HG03025 (cell line): Measurements from ENCODE around the gene HSFY2.
"Not testable (repeated sequence)": the region's sequence is repeated elsewhere in the genome, so short reads cannot be mapped to it uniquely, and the experiment has no call there.

Experiments
- ATAC-seq: cut with Tn5 transposase; IDR thresholded peaks from one replicate; pipeline ENCODE4 v1.9.1; 2021; ENCODE audit warnings: mild to moderate bottlenecking, moderate library complexity; ENCODE audit not compliant: unreplicated experiment, low FRiP score

Gene HSFY2, protein sequence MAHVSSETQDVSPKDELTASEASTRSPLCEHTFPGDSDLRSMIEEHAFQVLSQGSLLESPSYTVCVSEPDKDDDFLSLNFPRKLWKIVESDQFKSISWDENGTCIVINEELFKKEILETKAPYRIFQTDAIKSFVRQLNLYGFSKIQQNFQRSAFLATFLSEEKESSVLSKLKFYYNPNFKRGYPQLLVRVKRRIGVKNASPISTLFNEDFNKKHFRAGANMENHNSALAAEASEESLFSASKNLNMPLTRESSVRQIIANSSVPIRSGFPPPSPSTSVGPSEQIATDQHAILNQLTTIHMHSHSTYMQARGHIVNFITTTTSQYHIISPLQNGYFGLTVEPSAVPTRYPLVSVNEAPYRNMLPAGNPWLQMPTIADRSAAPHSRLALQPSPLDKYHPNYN

DNA sequence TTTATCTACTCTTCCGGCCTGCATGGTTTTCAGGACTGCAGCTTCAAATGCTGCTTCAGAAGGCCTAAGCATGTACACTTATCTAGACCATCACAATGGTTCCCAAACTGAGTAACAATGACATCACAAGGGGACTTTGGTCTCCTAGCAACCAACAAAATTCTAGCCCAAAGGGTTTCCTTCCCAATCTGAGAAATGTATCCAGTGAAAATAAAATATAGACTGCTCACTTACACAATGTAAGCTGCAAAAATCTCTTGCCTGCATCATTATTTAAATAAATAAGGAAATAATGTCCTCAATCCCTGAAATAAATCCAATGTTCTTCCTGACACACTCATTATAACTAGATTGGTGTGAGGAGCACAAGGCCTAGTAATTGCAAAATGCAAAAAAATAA is at the start of gene HSFY2:
TSS of gene HSFY2 (minus strand) at position 101 of the 400 bp plus-strand sequence. CDS start 117 bp downstream, outside the sequence.
- ATAC-seq: not testable (repeated sequence)

DNA sequence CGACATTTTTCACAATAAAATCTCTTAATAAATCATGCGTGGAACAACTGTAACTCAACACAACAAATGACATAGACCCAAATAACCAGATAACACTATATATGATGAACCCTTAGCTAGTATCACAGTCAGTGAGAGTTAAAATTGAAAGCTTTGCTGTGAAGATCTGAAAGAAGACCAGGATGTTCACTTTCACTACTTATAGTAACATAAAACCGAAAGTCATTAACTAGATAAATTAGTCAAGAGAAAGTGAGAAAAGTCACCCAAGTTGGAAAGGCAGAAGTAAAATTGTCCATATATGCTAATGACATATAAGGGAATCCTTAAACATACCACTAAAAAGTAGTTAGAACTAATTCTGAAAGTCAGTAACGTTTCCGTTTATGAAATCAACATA is 42.2 kb upstream of the HSFY2 start:
- ATAC-seq: not testable (repeated sequence)

DNA sequence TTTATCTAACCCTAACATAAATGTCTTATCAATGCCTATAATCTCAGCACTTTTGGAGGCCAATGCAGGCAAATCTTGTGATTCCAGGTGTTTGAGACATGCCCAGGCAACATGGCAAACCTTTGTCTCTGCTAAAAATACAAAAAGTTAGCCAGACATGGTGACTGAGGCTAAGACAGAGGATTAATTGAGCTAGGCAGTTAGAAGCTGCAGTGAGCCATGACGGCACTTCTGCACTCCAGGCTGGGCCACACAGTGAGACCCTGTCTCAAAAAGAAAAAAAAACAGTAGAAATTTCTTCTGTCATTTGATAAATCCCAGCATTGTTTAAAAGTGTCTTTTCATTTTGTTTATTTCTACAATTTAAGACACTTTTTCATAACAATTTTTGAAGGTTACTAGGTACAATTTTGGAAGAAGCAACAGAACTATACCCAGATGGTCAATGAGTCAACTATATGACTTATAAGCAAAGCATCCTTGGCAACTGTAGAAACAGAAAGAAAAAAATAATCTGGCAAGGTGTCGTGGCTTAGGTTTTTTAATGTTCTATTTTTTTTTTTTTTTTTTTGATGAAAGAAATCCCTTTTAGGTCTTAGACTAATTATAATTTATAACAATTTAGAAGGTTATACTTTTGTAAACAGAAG is 15.3 kb upstream of the HSFY2 start:
- ATAC-seq: not testable (repeated sequence)

DNA sequence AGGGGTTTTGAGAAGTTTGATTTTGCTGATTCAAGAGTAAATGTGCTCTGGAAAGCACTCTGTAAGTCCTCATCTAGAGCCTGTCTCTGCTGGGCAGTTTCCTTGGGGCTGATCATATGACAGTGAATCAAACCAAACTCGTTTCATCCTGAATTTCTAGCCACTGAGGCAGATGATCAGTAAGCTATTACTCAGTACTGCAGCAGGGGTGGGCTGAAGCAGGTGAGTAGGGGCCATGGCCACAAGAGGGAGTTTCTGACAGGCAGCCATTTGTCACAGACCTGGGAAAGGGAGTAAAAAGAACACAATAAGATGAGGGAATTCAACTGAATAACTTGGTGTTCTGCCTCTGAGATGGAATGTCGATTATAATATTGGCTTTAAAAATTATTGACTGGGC is 19.5 kb downstream of the HSFY2 start:
- ATAC-seq: not testable (repeated sequence)

DNA sequence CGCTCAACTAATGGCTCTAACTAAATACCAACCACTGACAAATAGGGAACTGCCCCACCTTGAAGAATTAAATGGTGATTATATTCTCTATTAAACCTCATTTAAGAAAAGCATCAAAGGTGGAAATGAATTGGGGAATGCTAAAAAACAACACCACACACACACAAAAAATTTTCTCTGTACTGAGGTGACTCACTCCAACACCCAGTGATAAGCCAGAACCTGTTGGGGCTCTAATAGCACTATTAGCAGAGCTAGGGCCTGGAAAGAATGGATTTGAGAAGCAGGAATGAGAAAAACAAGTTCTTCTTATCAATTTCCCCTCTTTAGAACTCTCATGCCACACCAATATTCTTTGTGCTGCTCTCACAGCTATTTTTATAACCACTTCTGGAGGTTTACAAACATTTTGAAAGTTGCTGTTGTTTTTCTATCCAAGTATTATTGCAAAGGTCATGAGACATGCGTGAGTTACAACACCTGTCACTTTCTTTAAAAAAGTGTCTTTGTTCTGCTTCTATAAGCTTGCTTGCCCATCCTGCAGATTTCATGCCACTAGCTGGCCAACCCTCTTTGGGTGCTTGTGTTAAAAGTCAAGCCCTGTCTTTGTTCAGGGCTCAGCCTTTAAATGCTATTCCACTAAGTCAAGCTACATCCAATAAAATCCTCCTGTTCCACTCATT is 20.3 kb downstream of the HSFY2 start:
- ATAC-seq: not testable (repeated sequence)

DNA sequence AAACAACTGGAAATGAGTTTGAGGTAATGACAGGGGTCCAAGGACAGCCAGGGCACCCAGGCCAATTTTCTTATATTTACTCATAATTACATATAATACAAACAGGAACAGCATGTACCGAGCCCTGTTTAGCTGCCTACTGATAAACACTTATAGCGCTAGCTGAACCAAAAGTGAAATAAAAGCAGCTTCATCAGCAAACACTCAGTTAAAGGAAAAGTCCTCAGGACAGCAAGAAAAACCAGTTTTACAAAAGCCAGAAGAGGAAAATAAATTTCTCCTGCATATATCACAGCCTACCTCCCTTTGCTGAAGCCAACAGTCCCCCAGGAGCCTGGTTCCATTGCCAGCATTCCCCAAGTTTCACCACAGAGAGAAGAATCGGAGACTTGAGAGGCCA is 49.8 kb downstream of the HSFY2 start:
- not testable (repeated sequence) for ATAC-seq
